NT2/D1 (cell line): ENCODE measurements around the gene ZBTB16.

ENCODE experiments used
- DNase-seq: peaks from one replicate; pipeline ENCODE4 v3.0.0-alpha.2; 2011; ENCODE audit warnings: low read depth, low spot score
- H3K27me3 ChIP-seq: 2 replicates; pipeline ENCODE4 v1.6.0; 2011; ENCODE audit warnings: mild to moderate bottlenecking; ENCODE audit not compliant: insufficient read length, insufficient read depth
- H3K36me3 ChIP-seq: 2 replicates; pipeline ENCODE4 v1.6.1; 2011; ENCODE audit warnings: mild to moderate bottlenecking, low read length, mixed read lengths; ENCODE audit not compliant: insufficient read depth, insufficient read length
- H3K4me1 ChIP-seq: 2 replicates; pipeline ENCODE4 v1.5.1; 2011; ENCODE audit not compliant: insufficient read depth, insufficient read length
- H3K4me3 ChIP-seq: 2 replicates; pipeline ENCODE4 v1.5.1; 2011; ENCODE audit warnings: low read depth; ENCODE audit not compliant: insufficient read length
- H3K9ac ChIP-seq: 2 replicates; pipeline ENCODE4 v1.6.0; 2011; ENCODE audit warnings: low read depth; ENCODE audit not compliant: insufficient read length
- H3K9me3 ChIP-seq: 2 replicates; pipeline ENCODE4 v1.5.1; 2011; ENCODE audit warnings: mild to moderate bottlenecking, low read length; ENCODE audit not compliant: insufficient read depth
- SUZ12 ChIP-seq: IDR thresholded peaks from 2 replicates; pipeline ENCODE4 v1.6.1; 2011; ENCODE audit not compliant: insufficient read length, insufficient read depth; ENCODE audit errors: extremely low read depth
- YY1 ChIP-seq: IDR thresholded peaks from 2 replicates; pipeline ENCODE4 v1.6.1; 2011; ENCODE audit not compliant: insufficient read length, insufficient read depth
- ZNF274 ChIP-seq: IDR thresholded peaks from 2 replicates; pipeline ENCODE4 v1.6.1; 2011; ENCODE audit warnings: mild to moderate bottlenecking, low read depth, low read length

Gene ZBTB16

DNA sequence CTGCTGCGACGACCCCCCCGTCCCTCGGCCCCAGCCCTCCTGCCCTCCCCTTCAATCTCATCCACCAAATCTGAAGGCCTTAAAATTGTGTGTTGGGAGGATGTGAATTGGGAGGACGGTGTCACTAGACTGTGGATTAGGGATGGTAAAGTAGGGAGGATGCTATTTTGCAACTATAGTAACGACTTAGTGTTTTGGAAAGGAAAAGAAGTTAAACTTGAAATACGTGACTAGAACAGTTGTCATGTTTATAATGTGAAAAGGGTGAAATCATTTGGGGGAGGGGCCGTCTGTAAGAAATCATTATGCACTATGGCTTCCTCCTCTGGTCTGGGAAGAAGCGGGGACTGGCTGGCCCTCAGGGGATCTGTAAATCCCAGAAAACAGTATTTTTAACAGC is 193.3 kb downstream of the ZBTB16 start:
- no peak overlapping the region for H3K9ac ChIP-seq
- H3K9me3 ChIP-seq: no peaks in the 10 kb centered on the region
- H3K36me3 ChIP-seq: no peaks in the 10 kb centered on the region
- no peak overlapping the region for H3K4me3 ChIP-seq
- TF ChIP-seq YY1: no peak
- no peak for TF ChIP-seq ZNF274
- TF ChIP-seq SUZ12: no peak
- no peaks in the 10 kb centered on the region for H3K27me3 ChIP-seq
- DNase-seq: no peak
- H3K4me1 ChIP-seq: peaks cover 10% of the 10 kb centered on the region

GRCh38 chr11:114253771-114254170 is 194.3 kb downstream of the ZBTB16 start:
- Histone ChIP-seq H3K36me3 (no peaks in the 10 kb centered on the region), H3K9ac (no peak overlapping the region), H3K4me3 (no peak overlapping the region), H3K9me3 (no peaks in the 10 kb centered on the region), H3K27me3 (no peaks in the 10 kb centered on the region), H3K4me1 (peaks cover 13% of the 10 kb centered on the region)
- TF ChIP-seq SUZ12 (no peak), YY1 (no peak), ZNF274 (no peak)
- no peak for DNase-seq

- no peak for TF ChIP-seq ZNF274
- TF ChIP-seq YY1: no peak
- no peak for TF ChIP-seq SUZ12
- H3K9me3 ChIP-seq: no peaks in the 10 kb centered on the region
- H3K9ac ChIP-seq: no peak overlapping the region
- H3K36me3 ChIP-seq: no peaks in the 10 kb centered on the region
- peaks cover 13% of the 10 kb centered on the region for H3K4me1 ChIP-seq
- H3K4me3 ChIP-seq: no peak overlapping the region
- no peaks in the 10 kb centered on the region for H3K27me3 ChIP-seq
- DNase-seq: no peak
Observed at GRCh38 chr11:114254571-114255146, 195.1 kb downstream of the ZBTB16 start.

- peaks cover 13% of the 10 kb centered on the region for H3K4me1 ChIP-seq
- no peak overlapping the region for H3K9ac ChIP-seq
- no peaks in the 10 kb centered on the region for H3K36me3 ChIP-seq
- DNase-seq: no peak
- no peaks in the 10 kb centered on the region for H3K27me3 ChIP-seq
- H3K9me3 ChIP-seq: no peaks in the 10 kb centered on the region
- H3K4me3 ChIP-seq: no peak overlapping the region
- TF ChIP-seq SUZ12 (no peak), YY1 (no peak), ZNF274 (no peak)
Observed at GRCh38 chr11:114255289-114255688, 195.8 kb downstream of the ZBTB16 start.

GRCh38 chr11:114256176-114256966 is 196.9 kb downstream of the ZBTB16 start:
- Histone ChIP-seq H3K4me1 (peaks cover 13% of the 10 kb centered on the region), H3K4me3 (no peak overlapping the region), H3K27me3 (no peaks in the 10 kb centered on the region), H3K9me3 (no peaks in the 10 kb centered on the region), H3K36me3 (no peaks in the 10 kb centered on the region), H3K9ac (no peak overlapping the region)
- DNase-seq: no peak
- TF ChIP-seq ZNF274: no peak
- no peak for TF ChIP-seq YY1
- no peak for TF ChIP-seq SUZ12

DNA sequence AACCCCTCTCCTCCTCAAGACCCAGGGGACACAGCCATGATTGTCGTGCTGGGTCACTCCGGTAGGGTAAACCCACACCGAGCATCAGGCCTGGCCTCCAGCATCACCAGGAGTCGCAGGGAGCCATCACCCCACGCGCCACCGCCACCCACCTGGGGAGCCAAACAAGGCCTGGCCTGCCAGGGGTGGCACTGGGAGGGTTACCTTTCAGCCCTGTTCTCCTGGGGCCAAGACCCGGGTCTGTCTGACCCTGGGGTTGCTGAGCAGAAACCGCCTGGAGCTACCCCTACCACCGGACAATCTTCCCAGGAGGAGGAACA is 197.4 kb downstream of the ZBTB16 start:
- H3K27me3 ChIP-seq: no peaks in the 10 kb centered on the region
- H3K36me3 ChIP-seq: no peaks in the 10 kb centered on the region
- H3K4me1 ChIP-seq: peaks cover 13% of the 10 kb centered on the region
- no peak for DNase-seq
- no peaks in the 10 kb centered on the region for H3K9me3 ChIP-seq
- H3K9ac ChIP-seq: no peak overlapping the region
- H3K4me3 ChIP-seq: no peak overlapping the region
- no peak for TF ChIP-seq SUZ12
- no peak for TF ChIP-seq YY1
- no peak for TF ChIP-seq ZNF274
